Esophagus muscularis mucosa (tissue), 3 donors: Measurements from ENCODE around the gene CARTPT.

ENCODE experiments used
- POLR2A ChIP-seq: fragments of 450-650 bp; IDR thresholded peaks from one replicate; pipeline ENCODE4 v1.6.1; 2017; ENCODE audit warnings: antibody characterized with exemption, moderate library complexity, mild to moderate bottlenecking, low read depth
- TF ChIP-seq, protein P1 (sequence below), 3 experiments: fragments of 200-600 bp in 2 of 3; fragments of 450-650 bp in 1 of 3; sonication (generic) in 2 of 3; IDR thresholded peaks; one replicate each; pipeline ENCODE4 v1.5.1; 2017 to 2019; ENCODE audit warnings: antibody characterized with exemption in 3 of 3, mild to moderate bottlenecking in 2 of 3, moderate library complexity in 1 of 3

DNA sequence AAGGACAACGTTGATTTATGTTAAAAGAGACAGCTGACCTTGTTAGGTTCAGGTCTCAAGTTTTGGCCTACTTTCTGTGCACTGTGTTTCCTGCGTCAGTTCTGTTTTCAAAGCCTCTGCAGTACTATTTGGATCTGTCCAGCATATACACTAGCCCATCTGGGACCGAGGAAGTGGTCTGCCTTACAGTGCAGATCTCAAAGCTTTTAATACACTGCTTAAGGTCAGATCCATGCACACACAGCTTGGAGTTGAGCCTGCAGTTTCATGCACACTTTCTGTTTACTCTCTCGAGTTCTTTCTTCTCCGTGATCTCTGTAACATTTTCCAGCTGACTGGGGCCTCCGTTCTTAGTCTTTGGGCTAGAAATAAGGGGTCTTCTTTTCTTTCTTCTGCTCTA is 24.1 kb downstream of the CARTPT start:
- TF ChIP-seq, protein P1, sequence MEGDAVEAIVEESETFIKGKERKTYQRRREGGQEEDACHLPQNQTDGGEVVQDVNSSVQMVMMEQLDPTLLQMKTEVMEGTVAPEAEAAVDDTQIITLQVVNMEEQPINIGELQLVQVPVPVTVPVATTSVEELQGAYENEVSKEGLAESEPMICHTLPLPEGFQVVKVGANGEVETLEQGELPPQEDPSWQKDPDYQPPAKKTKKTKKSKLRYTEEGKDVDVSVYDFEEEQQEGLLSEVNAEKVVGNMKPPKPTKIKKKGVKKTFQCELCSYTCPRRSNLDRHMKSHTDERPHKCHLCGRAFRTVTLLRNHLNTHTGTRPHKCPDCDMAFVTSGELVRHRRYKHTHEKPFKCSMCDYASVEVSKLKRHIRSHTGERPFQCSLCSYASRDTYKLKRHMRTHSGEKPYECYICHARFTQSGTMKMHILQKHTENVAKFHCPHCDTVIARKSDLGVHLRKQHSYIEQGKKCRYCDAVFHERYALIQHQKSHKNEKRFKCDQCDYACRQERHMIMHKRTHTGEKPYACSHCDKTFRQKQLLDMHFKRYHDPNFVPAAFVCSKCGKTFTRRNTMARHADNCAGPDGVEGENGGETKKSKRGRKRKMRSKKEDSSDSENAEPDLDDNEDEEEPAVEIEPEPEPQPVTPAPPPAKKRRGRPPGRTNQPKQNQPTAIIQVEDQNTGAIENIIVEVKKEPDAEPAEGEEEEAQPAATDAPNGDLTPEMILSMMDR (IDR thresholded peaks at IDR 0.05): no peak
- no peak for TF ChIP-seq POLR2A
